Tibial artery (tissue), 4 donors: Measurements from ENCODE around the gene RBM47.

Experiments
- DNase-seq, 2 donors: peaks; one replicate each; pipeline ENCODE4 v3.0.0-alpha.2; 2019
- H3K27ac ChIP-seq, 2 donors: fragments of 200-600 bp; sonication (generic) in 1 of 2; 1 replicate in 1 of 2; 2 replicates in 1 of 2; pipeline ENCODE4 v1.5.1; 2018 to 2019; ENCODE audit warnings: mild to moderate bottlenecking in 1 of 2
- H3K27me3 ChIP-seq, 2 donors: fragments of 200-600 bp; sonication (generic) in 1 of 2; one replicate each; pipeline versions ENCODE4 v1.5.1 to v1.6.0; 2016 to 2019
- H3K36me3 ChIP-seq, 3 donors: fragments of 200-600 bp; sonication (generic) in 2 of 3; one replicate each; pipeline ENCODE4 v1.5.1; 2016 to 2019; ENCODE audit warnings: mild to moderate bottlenecking in 2 of 3
- H3K4me1 ChIP-seq, 4 donors: fragments of 200-600 bp; sonication (generic) in 2 of 4; 1 replicate in 3 of 4; 2 replicates in 1 of 4; pipeline ENCODE4 v1.5.1; 2016 to 2019
- H3K4me3 ChIP-seq, 2 donors: fragments of 200-600 bp; sonication (generic) in 1 of 2; 1 replicate in 1 of 2; 2 replicates in 1 of 2; pipeline ENCODE4 v1.5.1; 2018 to 2019; ENCODE audit warnings: mild to moderate bottlenecking in 2 of 2
- H3K9me3 ChIP-seq, 3 donors: fragments of 200-600 bp; sonication (generic) in 1 of 3; one replicate each; pipeline ENCODE4 v1.5.1; 2016 to 2019
- intact Hi-C: fragments of 100-400 bp; cut with DNase I; formaldehyde crosslinking; loops from one replicate; pipeline ENCODE4 v1.15.0; 2023; ENCODE audit warnings: low total_unique reads
- TF ChIP-seq, protein P1 (sequence below), 2 experiments: fragments of 200-600 bp in 1 of 2; fragments of 450-650 bp in 1 of 2; IDR thresholded peaks; one replicate each; pipeline ENCODE4 v1.5.1; 2017 to 2019; ENCODE audit warnings: antibody characterized with exemption in 2 of 2, mild to moderate bottlenecking in 1 of 2, moderate library complexity in 1 of 2

The RBM47 gene

DNA sequence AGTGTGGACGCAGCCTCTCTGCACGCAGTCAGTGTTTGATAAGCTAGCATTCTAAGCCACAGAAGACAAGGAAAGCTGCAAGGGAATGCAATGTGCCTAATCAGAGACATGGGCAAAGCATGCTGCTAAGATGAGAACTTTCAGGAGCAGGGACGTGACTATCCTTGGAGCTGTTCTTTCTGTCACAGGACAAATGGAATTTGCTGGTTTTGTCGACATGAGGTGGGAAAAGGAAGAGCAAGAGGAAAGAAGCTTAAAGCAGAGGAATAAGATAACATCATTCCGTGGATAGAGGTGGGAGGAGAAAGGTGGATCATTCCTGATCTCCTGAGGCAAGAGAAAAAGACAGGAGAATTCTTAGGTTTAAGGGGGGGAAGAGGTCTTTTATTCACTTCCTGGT, 33.7 kb downstream of the RBM47 start:
- Histone ChIP-seq H3K36me3 (no peaks in the 10 kb centered on the region), H3K4me1 (no peaks in the 10 kb centered on the region), H3K4me3 (no peak overlapping the region), H3K27ac (no peak overlapping the region), H3K27me3 (no peaks in the 10 kb centered on the region), H3K9me3 (no peaks in the 10 kb centered on the region)
- TF ChIP-seq, protein P1, sequence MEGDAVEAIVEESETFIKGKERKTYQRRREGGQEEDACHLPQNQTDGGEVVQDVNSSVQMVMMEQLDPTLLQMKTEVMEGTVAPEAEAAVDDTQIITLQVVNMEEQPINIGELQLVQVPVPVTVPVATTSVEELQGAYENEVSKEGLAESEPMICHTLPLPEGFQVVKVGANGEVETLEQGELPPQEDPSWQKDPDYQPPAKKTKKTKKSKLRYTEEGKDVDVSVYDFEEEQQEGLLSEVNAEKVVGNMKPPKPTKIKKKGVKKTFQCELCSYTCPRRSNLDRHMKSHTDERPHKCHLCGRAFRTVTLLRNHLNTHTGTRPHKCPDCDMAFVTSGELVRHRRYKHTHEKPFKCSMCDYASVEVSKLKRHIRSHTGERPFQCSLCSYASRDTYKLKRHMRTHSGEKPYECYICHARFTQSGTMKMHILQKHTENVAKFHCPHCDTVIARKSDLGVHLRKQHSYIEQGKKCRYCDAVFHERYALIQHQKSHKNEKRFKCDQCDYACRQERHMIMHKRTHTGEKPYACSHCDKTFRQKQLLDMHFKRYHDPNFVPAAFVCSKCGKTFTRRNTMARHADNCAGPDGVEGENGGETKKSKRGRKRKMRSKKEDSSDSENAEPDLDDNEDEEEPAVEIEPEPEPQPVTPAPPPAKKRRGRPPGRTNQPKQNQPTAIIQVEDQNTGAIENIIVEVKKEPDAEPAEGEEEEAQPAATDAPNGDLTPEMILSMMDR (IDR thresholded peaks at IDR 0.05), result no peak
- intact Hi-C loops, result no loop called here
- no peak for DNase-seq

GRCh38 chr4:40594261-40595178, 35.1 kb downstream of the RBM47 start:
- no peaks in the 10 kb centered on the region for H3K9me3 ChIP-seq
- H3K27me3 ChIP-seq, result no peaks in the 10 kb centered on the region
- no peaks in the 10 kb centered on the region for H3K4me1 ChIP-seq
- TF ChIP-seq, protein P1 (IDR thresholded peaks at IDR 0.05), result no peak
- DNase-seq, result no peak
- intact Hi-C loops, result no loop called here
- H3K4me3 ChIP-seq, result no peak overlapping the region
- H3K36me3 ChIP-seq, result no peaks in the 10 kb centered on the region
- H3K27ac ChIP-seq, result no peak overlapping the region

GRCh38 chr4:40592034-40592433, 37.6 kb downstream of the RBM47 start:
- DNase-seq, result no peak
- intact Hi-C loops, result no loop called here
- Histone ChIP-seq H3K4me3 (no peak overlapping the region), H3K36me3 (no peaks in the 10 kb centered on the region), H3K4me1 (no peaks in the 10 kb centered on the region), H3K9me3 (no peaks in the 10 kb centered on the region), H3K27me3 (no peaks in the 10 kb centered on the region), H3K27ac (no peak overlapping the region)
- TF ChIP-seq, protein P1 (IDR thresholded peaks at IDR 0.05), result no peak

- Histone ChIP-seq H3K4me1 (no peaks in the 10 kb centered on the region), H3K9me3 (no peaks in the 10 kb centered on the region), H3K4me3 (no peak overlapping the region), H3K36me3 (no peaks in the 10 kb centered on the region), H3K27ac (no peak overlapping the region), H3K27me3 (peaks cover 0 to 9% of the 10 kb centered on the region in 2 donors)
- peak in 1 of 2 donors; percentile 41 for DNase-seq
- TF ChIP-seq, protein P1 (IDR thresholded peaks at IDR 0.05), result no peak
- intact Hi-C loops, result no loop called here
These were observed 41.8 kb downstream of the RBM47 start for GRCh38 chr4:40587826-40588225.

- H3K4me1 ChIP-seq, result no peaks in the 10 kb centered on the region
- H3K4me3 ChIP-seq, result no peak overlapping the region
- intact Hi-C loops, result no loop called here
- H3K27ac ChIP-seq, result no peak overlapping the region
- no peaks in the 10 kb centered on the region for H3K36me3 ChIP-seq
- TF ChIP-seq, protein P1 (IDR thresholded peaks at IDR 0.05), result no peak
- DNase-seq, result no peak
- no peaks in the 10 kb centered on the region for H3K9me3 ChIP-seq
- H3K27me3 ChIP-seq, result peaks cover 0 to 9% of the 10 kb centered on the region in 2 donors
These were observed 42.3 kb downstream of the RBM47 start for GRCh38 chr4:40587351-40587750.
